MM.1S (cell line): ENCODE measurements around the gene AGR2.

Experiments
- DNase-seq: peaks from one replicate; pipeline ENCODE4 v3.0.0-alpha.2; 2015
- H2AFZ ChIP-seq: fragments of 300-600 bp; sonication (generic); 2 replicates; pipeline ENCODE4 v1.6.0; 2016; ENCODE audit warnings: antibody characterized with exemption, low read length
- H3F3A ChIP-seq: fragments of 300-600 bp; sonication (generic); 2 replicates; pipeline ENCODE4 v1.6.1; 2016; ENCODE audit warnings: mild to moderate bottlenecking, antibody characterized with exemption, low read length, moderate library complexity, mixed read lengths; ENCODE audit not compliant: insufficient read depth
- H3K27ac ChIP-seq: fragments of 300-600 bp; sonication (generic); 2 replicates; pipeline ENCODE4 v1.5.1; 2016; ENCODE audit warnings: mild to moderate bottlenecking, low read length
- H3K27me3 ChIP-seq: fragments of 300-600 bp; sonication (generic); replicated peaks from 2 replicates; pipeline ENCODE4 v1.6.0; 2016; ENCODE audit warnings: low read length; ENCODE audit not compliant: insufficient read depth
- H3K36me3 ChIP-seq: fragments of 300-600 bp; sonication (generic); replicated peaks from 2 replicates; pipeline ENCODE4 v1.6.1; 2016; ENCODE audit warnings: mild to moderate bottlenecking, low read length, mixed read lengths; ENCODE audit not compliant: insufficient read depth
- H3K4me1 ChIP-seq: fragments of 300-600 bp; sonication (generic); 2 replicates; pipeline ENCODE4 v1.6.1; 2016; ENCODE audit warnings: low read length, mixed read lengths
- H3K4me2 ChIP-seq: fragments of 300-600 bp; sonication (generic); 2 replicates; pipeline ENCODE4 v1.6.0; 2016; ENCODE audit warnings: low read depth, low read length
- H3K4me3 ChIP-seq: fragments of 300-600 bp; sonication (generic); 2 replicates; pipeline ENCODE4 v1.5.1; 2016; ENCODE audit warnings: low read length, mixed read lengths
- H3K79me2 ChIP-seq: fragments of 300-600 bp; sonication (generic); 2 replicates; pipeline ENCODE4 v1.6.1; 2016; ENCODE audit warnings: mixed run types, low read length, mixed read lengths
- H3K9ac ChIP-seq: fragments of 300-600 bp; sonication (generic); 2 replicates; pipeline ENCODE4 v1.6.1; 2016; ENCODE audit warnings: low read length, mixed read lengths
- H3K9me2 ChIP-seq: fragments of 300-600 bp; sonication (generic); replicated peaks from 2 replicates; pipeline ENCODE4 v1.6.1; 2016; ENCODE audit warnings: mild to moderate bottlenecking, low read length, mixed read lengths; ENCODE audit not compliant: insufficient read depth
- H3K9me3 ChIP-seq: fragments of 300-600 bp; sonication (generic); replicated peaks from 2 replicates; pipeline ENCODE4 v1.6.1; 2016; ENCODE audit warnings: mild to moderate bottlenecking, low read length, mixed read lengths; ENCODE audit not compliant: insufficient read depth
- H4K20me1 ChIP-seq: fragments of 300-600 bp; sonication (generic); 2 replicates; pipeline ENCODE4 v1.6.1; 2016; ENCODE audit warnings: mild to moderate bottlenecking, low read length, moderate library complexity, mixed read lengths; ENCODE audit not compliant: insufficient read depth
- EZH2 ChIP-seq: fragments of 300-600 bp; sonication (generic); optimal IDR thresholded peaks from 2 replicates; pipeline ENCODE3; 2017; ENCODE audit warnings: low read depth, mild to moderate bottlenecking, antibody characterized with exemption, low read length, mixed read lengths
- EZH2phosphoT487 ChIP-seq: fragments of 300-600 bp; sonication (generic); IDR thresholded peaks from 2 replicates; pipeline ENCODE4 v1.6.1; 2018; ENCODE audit warnings: antibody characterized with exemption, low read length
- TF ChIP-seq, protein P1 (sequence below): fragments of 300-600 bp; sonication (generic); IDR thresholded peaks from 2 replicates; pipeline ENCODE4 v1.5.1; 2016; ENCODE audit warnings: antibody characterized with exemption, low read length, mixed read lengths

The AGR2 gene

GRCh38 chr7:16791905-16792698 lies 12.7 kb downstream of the AGR2 start:
- no peaks in the 10 kb centered on the region for H3F3A ChIP-seq
- H3K4me2 ChIP-seq, result no peak overlapping the region
- no peaks in the 10 kb centered on the region for H3K9me3 ChIP-seq
- no peaks in the 10 kb centered on the region for H4K20me1 ChIP-seq
- H3K27me3 ChIP-seq, result no peaks in the 10 kb centered on the region
- H3K36me3 ChIP-seq, result no peaks in the 10 kb centered on the region
- no peaks in the 10 kb centered on the region for H3K4me1 ChIP-seq
- H3K27ac ChIP-seq, result no peak overlapping the region
- H3K9me2 ChIP-seq, result no peaks in the 10 kb centered on the region
- no peak overlapping the region for H2AFZ ChIP-seq
- TF ChIP-seq, protein P1, sequence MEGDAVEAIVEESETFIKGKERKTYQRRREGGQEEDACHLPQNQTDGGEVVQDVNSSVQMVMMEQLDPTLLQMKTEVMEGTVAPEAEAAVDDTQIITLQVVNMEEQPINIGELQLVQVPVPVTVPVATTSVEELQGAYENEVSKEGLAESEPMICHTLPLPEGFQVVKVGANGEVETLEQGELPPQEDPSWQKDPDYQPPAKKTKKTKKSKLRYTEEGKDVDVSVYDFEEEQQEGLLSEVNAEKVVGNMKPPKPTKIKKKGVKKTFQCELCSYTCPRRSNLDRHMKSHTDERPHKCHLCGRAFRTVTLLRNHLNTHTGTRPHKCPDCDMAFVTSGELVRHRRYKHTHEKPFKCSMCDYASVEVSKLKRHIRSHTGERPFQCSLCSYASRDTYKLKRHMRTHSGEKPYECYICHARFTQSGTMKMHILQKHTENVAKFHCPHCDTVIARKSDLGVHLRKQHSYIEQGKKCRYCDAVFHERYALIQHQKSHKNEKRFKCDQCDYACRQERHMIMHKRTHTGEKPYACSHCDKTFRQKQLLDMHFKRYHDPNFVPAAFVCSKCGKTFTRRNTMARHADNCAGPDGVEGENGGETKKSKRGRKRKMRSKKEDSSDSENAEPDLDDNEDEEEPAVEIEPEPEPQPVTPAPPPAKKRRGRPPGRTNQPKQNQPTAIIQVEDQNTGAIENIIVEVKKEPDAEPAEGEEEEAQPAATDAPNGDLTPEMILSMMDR, result no peak
- TF ChIP-seq EZH2 (no peak), EZH2phosphoT487 (no peak)
- H3K9ac ChIP-seq, result no peak overlapping the region
- H3K4me3 ChIP-seq, result no peak overlapping the region
- no peaks in the 10 kb centered on the region for H3K79me2 ChIP-seq
- DNase-seq, result no peak

GRCh38 chr7:16791071-16791470 lies 13.7 kb downstream of the AGR2 start:
- no peak for DNase-seq
- Histone ChIP-seq H3K27me3 (no peaks in the 10 kb centered on the region), H3F3A (no peaks in the 10 kb centered on the region), H3K4me1 (no peaks in the 10 kb centered on the region), H2AFZ (no peak overlapping the region), H3K79me2 (no peaks in the 10 kb centered on the region), H4K20me1 (no peaks in the 10 kb centered on the region), H3K4me2 (no peak overlapping the region), H3K9me3 (no peaks in the 10 kb centered on the region), H3K4me3 (no peak overlapping the region), H3K36me3 (no peaks in the 10 kb centered on the region), H3K9ac (no peak overlapping the region), H3K27ac (no peak overlapping the region), H3K9me2 (no peaks in the 10 kb centered on the region)
- TF ChIP-seq EZH2 (no peak), EZH2phosphoT487 (no peak)
- TF ChIP-seq, protein P1, result no peak

DNA sequence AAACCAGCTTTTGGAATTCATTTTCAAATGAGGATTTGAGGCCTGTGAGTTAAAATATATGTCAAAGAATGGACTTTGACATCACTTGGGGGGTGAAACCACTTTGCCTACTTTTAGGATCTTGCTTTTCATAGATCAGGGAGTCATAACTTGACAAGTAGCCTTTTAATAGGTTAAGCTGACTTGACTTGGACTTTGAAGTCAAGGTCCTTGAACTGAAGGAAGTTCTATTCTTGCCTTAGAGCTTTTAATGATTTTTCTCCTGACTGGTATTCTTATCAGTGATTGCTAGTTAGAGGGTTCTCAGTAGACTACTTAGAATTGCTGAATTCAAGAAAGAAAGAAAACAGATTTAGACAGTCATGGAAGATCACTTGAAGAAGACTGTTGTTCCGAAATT lies 17.7 kb downstream of the AGR2 start:
- H3K4me1 ChIP-seq, result no peaks in the 10 kb centered on the region
- TF ChIP-seq EZH2phosphoT487 (no peak), EZH2 (no peak)
- TF ChIP-seq, protein P1, result no peak
- no peaks in the 10 kb centered on the region for H4K20me1 ChIP-seq
- no peaks in the 10 kb centered on the region for H3K79me2 ChIP-seq
- H2AFZ ChIP-seq, result no peak overlapping the region
- no peaks in the 10 kb centered on the region for H3K36me3 ChIP-seq
- no peak overlapping the region for H3K4me2 ChIP-seq
- no peaks in the 10 kb centered on the region for H3K9me2 ChIP-seq
- no peak for DNase-seq
- H3K4me3 ChIP-seq, result no peak overlapping the region
- no peaks in the 10 kb centered on the region for H3K9me3 ChIP-seq
- H3K27ac ChIP-seq, result no peak overlapping the region
- H3K27me3 ChIP-seq, result no peaks in the 10 kb centered on the region
- H3K9ac ChIP-seq, result no peak overlapping the region
- H3F3A ChIP-seq, result no peaks in the 10 kb centered on the region
